H1 (cell line): ENCODE measurements around the gene MAPK8. TPM values are rescaled to one million over a fixed set of nuclear protein-coding genes. Genes with fewer than 3 reads are reported as not detected.

ENCODE experiments used
- NANOG ChIP-seq: IDR thresholded peaks from 2 replicates; pipeline ENCODE4 v1.6.1; 2011; ENCODE audit warnings: low read length, low read depth, mild to moderate bottlenecking, inconsistent platforms; ENCODE audit not compliant: insufficient read depth, poor library complexity, severe bottlenecking
- POU5F1 ChIP-seq: IDR thresholded peaks from 2 replicates; pipeline ENCODE4 v1.6.1; 2011; ENCODE audit warnings: low read depth, mild to moderate bottlenecking, low read length, moderate library complexity
- TAF7 ChIP-seq: optimal IDR thresholded peaks from 2 replicates; pipeline ENCODE3; 2011; ENCODE audit warnings: low read depth, mild to moderate bottlenecking, inconsistent platforms, low read length, moderate library complexity, borderline replicate concordance
- polyA plus RNA-seq, 7 experiments: library from polyadenylated mRNA; depleted of rRNA in 3 of 7; stranded (reverse) in 5 of 7; unstranded in 2 of 7; fragments of >200 nt in 5 of 7; fragments of 200-250 nt in 2 of 7; gene quantifications; 1 replicate in 5 of 7; 2 replicates in 1 of 7; 4 replicates in 1 of 7; pipeline versions ENCODE4 v1.2.1 to v1.2.3, GENCODE V29; 2011 to 2013; ENCODE audit warnings: missing spikeins in 2 of 7, mixed read lengths in 2 of 7
- total RNA-seq: library from RNA; stranded (reverse); fragmentation: NEBNext Ultra II Directional; extraction: Animal tissue kit (Norgen Biotek cat#: 25700); gene quantifications from 2 replicates; pipeline ENCODE4 v1.2.1, GENCODE V29; 2021
- TF ChIP-seq, protein P1 (sequence below): fragments of 300-600 bp; sonication (generic); IDR thresholded peaks from 2 replicates; pipeline ENCODE4 v1.7.1; 2012; ENCODE audit warnings: low read length, moderate library complexity, mild to moderate bottlenecking, inconsistent platforms; ENCODE audit not compliant: insufficient replicate concordance

The MAPK8 gene
- total and polyA plus RNA-seq, 2 of the 8 experiments (the other 6 are each of a cell fraction or from before 2014, with no cell fraction given): 23.3 to 71.3 TPM

DNA sequence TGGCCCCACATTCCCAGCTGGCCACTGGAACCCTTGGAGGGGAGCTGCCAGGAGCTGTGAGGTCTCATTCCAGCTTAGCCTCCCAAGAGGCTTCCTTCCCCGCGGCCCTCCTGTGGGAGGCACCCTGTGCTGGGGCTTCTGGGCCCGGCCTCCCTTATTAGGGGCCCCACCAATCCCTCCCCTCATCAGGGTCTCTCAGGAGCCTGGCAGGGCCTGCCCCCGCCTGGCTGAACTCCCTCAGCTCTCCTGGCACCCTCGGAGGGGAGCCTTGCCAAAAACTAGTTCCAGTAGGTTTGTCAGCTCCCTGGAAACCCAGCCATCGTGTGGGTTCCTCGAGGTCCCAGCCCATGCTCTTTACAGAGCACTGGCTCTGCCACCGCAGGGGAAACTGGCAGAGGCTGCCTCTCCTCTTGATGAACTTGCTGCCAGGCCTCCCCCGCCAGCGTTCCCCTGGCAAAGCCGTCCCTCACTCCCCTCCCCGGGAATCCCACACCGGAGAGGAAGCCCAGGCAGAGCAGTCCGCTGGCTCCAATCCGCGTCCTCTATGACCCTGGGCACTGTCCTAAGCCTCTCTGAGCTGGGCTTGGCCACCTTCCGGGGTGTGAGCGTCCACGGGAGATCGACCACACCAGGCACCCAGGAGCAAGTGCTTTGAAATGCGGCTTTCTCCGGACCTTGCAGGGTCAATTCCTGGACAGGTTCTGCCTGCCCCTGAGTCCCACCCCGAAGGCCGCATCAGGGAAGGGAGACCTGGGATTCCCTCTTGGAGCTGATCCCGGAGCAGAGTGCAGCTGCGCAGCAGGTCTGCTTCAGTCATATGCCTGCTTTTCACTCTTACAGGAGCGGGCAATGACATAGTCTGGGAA is 158.6 kb downstream of the MAPK8 start (continued):
- TF ChIP-seq, protein P1, sequence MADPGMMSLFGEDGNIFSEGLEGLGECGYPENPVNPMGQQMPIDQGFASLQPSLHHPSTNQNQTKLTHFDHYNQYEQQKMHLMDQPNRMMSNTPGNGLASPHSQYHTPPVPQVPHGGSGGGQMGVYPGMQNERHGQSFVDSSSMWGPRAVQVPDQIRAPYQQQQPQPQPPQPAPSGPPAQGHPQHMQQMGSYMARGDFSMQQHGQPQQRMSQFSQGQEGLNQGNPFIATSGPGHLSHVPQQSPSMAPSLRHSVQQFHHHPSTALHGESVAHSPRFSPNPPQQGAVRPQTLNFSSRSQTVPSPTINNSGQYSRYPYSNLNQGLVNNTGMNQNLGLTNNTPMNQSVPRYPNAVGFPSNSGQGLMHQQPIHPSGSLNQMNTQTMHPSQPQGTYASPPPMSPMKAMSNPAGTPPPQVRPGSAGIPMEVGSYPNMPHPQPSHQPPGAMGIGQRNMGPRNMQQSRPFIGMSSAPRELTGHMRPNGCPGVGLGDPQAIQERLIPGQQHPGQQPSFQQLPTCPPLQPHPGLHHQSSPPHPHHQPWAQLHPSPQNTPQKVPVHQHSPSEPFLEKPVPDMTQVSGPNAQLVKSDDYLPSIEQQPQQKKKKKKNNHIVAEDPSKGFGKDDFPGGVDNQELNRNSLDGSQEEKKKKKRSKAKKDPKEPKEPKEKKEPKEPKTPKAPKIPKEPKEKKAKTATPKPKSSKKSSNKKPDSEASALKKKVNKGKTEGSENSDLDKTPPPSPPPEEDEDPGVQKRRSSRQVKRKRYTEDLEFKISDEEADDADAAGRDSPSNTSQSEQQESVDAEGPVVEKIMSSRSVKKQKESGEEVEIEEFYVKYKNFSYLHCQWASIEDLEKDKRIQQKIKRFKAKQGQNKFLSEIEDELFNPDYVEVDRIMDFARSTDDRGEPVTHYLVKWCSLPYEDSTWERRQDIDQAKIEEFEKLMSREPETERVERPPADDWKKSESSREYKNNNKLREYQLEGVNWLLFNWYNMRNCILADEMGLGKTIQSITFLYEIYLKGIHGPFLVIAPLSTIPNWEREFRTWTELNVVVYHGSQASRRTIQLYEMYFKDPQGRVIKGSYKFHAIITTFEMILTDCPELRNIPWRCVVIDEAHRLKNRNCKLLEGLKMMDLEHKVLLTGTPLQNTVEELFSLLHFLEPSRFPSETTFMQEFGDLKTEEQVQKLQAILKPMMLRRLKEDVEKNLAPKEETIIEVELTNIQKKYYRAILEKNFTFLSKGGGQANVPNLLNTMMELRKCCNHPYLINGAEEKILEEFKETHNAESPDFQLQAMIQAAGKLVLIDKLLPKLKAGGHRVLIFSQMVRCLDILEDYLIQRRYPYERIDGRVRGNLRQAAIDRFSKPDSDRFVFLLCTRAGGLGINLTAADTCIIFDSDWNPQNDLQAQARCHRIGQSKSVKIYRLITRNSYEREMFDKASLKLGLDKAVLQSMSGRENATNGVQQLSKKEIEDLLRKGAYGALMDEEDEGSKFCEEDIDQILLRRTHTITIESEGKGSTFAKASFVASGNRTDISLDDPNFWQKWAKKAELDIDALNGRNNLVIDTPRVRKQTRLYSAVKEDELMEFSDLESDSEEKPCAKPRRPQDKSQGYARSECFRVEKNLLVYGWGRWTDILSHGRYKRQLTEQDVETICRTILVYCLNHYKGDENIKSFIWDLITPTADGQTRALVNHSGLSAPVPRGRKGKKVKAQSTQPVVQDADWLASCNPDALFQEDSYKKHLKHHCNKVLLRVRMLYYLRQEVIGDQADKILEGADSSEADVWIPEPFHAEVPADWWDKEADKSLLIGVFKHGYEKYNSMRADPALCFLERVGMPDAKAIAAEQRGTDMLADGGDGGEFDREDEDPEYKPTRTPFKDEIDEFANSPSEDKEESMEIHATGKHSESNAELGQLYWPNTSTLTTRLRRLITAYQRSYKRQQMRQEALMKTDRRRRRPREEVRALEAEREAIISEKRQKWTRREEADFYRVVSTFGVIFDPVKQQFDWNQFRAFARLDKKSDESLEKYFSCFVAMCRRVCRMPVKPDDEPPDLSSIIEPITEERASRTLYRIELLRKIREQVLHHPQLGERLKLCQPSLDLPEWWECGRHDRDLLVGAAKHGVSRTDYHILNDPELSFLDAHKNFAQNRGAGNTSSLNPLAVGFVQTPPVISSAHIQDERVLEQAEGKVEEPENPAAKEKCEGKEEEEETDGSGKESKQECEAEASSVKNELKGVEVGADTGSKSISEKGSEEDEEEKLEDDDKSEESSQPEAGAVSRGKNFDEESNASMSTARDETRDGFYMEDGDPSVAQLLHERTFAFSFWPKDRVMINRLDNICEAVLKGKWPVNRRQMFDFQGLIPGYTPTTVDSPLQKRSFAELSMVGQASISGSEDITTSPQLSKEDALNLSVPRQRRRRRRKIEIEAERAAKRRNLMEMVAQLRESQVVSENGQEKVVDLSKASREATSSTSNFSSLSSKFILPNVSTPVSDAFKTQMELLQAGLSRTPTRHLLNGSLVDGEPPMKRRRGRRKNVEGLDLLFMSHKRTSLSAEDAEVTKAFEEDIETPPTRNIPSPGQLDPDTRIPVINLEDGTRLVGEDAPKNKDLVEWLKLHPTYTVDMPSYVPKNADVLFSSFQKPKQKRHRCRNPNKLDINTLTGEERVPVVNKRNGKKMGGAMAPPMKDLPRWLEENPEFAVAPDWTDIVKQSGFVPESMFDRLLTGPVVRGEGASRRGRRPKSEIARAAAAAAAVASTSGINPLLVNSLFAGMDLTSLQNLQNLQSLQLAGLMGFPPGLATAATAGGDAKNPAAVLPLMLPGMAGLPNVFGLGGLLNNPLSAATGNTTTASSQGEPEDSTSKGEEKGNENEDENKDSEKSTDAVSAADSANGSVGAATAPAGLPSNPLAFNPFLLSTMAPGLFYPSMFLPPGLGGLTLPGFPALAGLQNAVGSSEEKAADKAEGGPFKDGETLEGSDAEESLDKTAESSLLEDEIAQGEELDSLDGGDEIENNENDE: no peak
- TF ChIP-seq POU5F1: no peak
- no peak for TF ChIP-seq TAF7
- TF ChIP-seq NANOG: no peak
